Measurements from ENCODE around the gene ARID4A. TPM values are rescaled to one million over a fixed set of nuclear protein-coding genes. Genes with fewer than 3 reads are reported as not detected.

Gene ARID4A
- total and polyA plus RNA-seq, 2 of the 13 experiments (the other 11 are each of a cell fraction or from before 2014, with no cell fraction given): 7.2 to 9.7 TPM

GRCh38 chr14:58272588-58273372 lies 25.6 kb upstream of the ARID4A start (continued):
- TF ChIP-seq SUZ12 (IDR thresholded peaks at IDR 0.05; ENCODE audit: low read depth, low read length) (no peak), ZGPAT (CRISPR knock-in tag; IDR thresholded peaks at IDR 0.05) (peak; percentile 88), ZSCAN9 (CRISPR knock-in tag; IDR thresholded peaks at IDR 0.05; ENCODE audit: borderline replicate concordance) (peak; percentile 90), RFXANK (CRISPR knock-in tag; IDR thresholded peaks at IDR 0.05) (no peak), IKZF1 (IDR thresholded peaks at IDR 0.05) (no peak), KAT8 (CRISPR knock-in tag; IDR thresholded peaks at IDR 0.05) (peak; percentile 60; the same call in 1 of the 2 replicates), GATAD2A (CRISPR knock-in tag; IDR thresholded peaks at IDR 0.05) (peak; percentile 81), POGZ (CRISPR knock-in tag; IDR thresholded peaks at IDR 0.05) (peak; percentile 65), PAXIP1 (CRISPR knock-in tag; conservative IDR thresholded peaks at IDR 0.05) (peak; percentile 97)

Measured in HepG2 (cell line).